B cell (primary cell): ENCODE data around the gene TAS2R43.

Experiments
- EZH2 ChIP-seq: IDR thresholded peaks from 2 replicates; pipeline ENCODE4 v1.6.1; 2012; ENCODE audit warnings: borderline replicate concordance, low read depth, mild to moderate bottlenecking, moderate library complexity, low read length; ENCODE audit not compliant: insufficient read depth, poor library complexity, severe bottlenecking
- TF ChIP-seq, protein P1 (sequence below): fragments of 200-600 bp; IDR thresholded peaks from one replicate; pipeline ENCODE4 v1.8.0; 2022; ENCODE audit warnings: antibody characterized with exemption, mild to moderate bottlenecking

DNA sequence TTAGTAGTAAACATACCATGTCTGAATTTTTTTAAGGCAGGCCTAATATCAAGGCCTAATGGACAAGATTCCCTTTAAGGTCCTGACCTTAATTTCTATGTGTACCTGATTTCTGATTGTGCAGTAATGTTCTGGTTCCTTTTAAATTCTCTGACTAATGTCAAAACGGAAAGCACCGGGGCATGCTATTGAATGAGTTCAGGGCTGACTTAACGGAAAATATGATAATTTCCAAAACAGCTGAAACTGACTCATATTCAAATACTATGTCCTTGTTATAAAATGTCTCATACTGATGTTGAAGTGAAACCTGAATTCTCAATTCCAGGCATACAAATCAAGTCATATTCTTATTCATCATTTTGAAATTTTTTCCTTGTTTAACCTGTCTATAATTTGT is 6.7 kb downstream of the TAS2R43 start:
- TF ChIP-seq, protein P1, sequence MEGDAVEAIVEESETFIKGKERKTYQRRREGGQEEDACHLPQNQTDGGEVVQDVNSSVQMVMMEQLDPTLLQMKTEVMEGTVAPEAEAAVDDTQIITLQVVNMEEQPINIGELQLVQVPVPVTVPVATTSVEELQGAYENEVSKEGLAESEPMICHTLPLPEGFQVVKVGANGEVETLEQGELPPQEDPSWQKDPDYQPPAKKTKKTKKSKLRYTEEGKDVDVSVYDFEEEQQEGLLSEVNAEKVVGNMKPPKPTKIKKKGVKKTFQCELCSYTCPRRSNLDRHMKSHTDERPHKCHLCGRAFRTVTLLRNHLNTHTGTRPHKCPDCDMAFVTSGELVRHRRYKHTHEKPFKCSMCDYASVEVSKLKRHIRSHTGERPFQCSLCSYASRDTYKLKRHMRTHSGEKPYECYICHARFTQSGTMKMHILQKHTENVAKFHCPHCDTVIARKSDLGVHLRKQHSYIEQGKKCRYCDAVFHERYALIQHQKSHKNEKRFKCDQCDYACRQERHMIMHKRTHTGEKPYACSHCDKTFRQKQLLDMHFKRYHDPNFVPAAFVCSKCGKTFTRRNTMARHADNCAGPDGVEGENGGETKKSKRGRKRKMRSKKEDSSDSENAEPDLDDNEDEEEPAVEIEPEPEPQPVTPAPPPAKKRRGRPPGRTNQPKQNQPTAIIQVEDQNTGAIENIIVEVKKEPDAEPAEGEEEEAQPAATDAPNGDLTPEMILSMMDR, result no peak
- TF ChIP-seq EZH2, result no peak
